ENCODE results near the gene DDIT3. TPM values are rescaled to one million over a fixed set of nuclear protein-coding genes. Genes with fewer than 3 reads are reported as not detected.

The DDIT3 gene
- total and polyA plus RNA-seq, 2 of the 8 experiments (the other 6 are each of a cell fraction or from before 2014, with no cell fraction given) = 4.9 to 5.7 TPM

GRCh38 chr12:57543581-57543980 is 23.3 kb upstream of the DDIT3 start:
- H2BK5ac ChIP-seq (ENCODE audit: low read depth, low read length) = no peak overlapping the region
- DNase-seq (ENCODE audit: low read depth in 1 of 2, low spot score in 2 of 2) = no peak
- H3K27me3 ChIP-seq (replicated peaks in 1 of 4; ENCODE audit: control insufficient read depth in 3 of 4, extremely low read depth in 1 of 4, insufficient read depth in 3 of 4, low read length in 3 of 4) = peaks cover 0 to 2% (median 2%) of the 10 kb centered on the region in 4 experiments; a peak in 2 of 7 replicates
- H3K9ac ChIP-seq (replicated peaks in 1 of 4; ENCODE audit: extremely low read depth in 1 of 4, low read depth in 3 of 4, low read length in 3 of 4) = peak overlapping the region in 1 of 4 experiments; percentile 24; a peak in 1 of 7 replicates
- no peak overlapping the region for H3K4me3 ChIP-seq (ENCODE audit: extremely low read depth in 1 of 4, insufficient read depth in 2 of 4, low read depth in 3 of 4, low read length in 4 of 4)
- H3K18ac ChIP-seq (ENCODE audit: extremely low read depth, low read length) = no peak overlapping the region
- no peak overlapping the region for H3K4ac ChIP-seq (replicated peaks; ENCODE audit: insufficient read length, low read depth, low read length)
- peaks cover 2 to 14% of the 10 kb centered on the region in 2 experiments for H4K20me1 ChIP-seq (replicated peaks in 1 of 2; ENCODE audit: control insufficient read depth in 1 of 2, insufficient read depth in 2 of 2, low read length in 2 of 2)
- no peak overlapping the region for H2BK20ac ChIP-seq (ENCODE audit: low read length)
- no peak overlapping the region for H2AK5ac ChIP-seq (ENCODE audit: low read depth, low read length)
- peaks cover 0 to 9% (median 5%) of the 10 kb centered on the region in 4 experiments; a peak in 6 of 8 replicates for H3K36me3 ChIP-seq (ENCODE audit: control insufficient read depth in 2 of 4, insufficient read depth in 4 of 4, low read length in 3 of 4)
- H3K4me1 ChIP-seq (replicated peaks in 1 of 4; ENCODE audit: control insufficient read depth in 3 of 4, insufficient read depth in 4 of 4, low read length in 3 of 4) = peaks cover 0 to 9% (median 4%) of the 10 kb centered on the region in 4 experiments; a peak in 4 of 7 replicates
- H2BK12ac ChIP-seq (ENCODE audit: low read depth, low read length) = no peak overlapping the region
- H3K23me2 ChIP-seq (ENCODE audit: low read depth, low read length) = peaks cover 6% of the 10 kb centered on the region
- no peak overlapping the region; the same call in 1 of the 2 replicates for H3K27ac ChIP-seq (ENCODE audit: low read depth, low read length)
- POLR2A ChIA-PET (ENCODE audit: partially characterized antibody) = interaction anchor here (1.0 to 6.6 kb wide), 3 partner anchors 12 to 25 kb away, joined by 6 to 65 read pairs (median 55); partner anchors contain the start of gene DDIT3
- no peak overlapping the region for H4K5ac ChIP-seq (ENCODE audit: insufficient read length, low read depth, low read length)
- no peak overlapping the region for H2BK120ac ChIP-seq (replicated peaks; ENCODE audit: low read depth, low read length)
- no peak for FAIRE-seq
- H2BK15ac ChIP-seq (ENCODE audit: low read length) = no peak overlapping the region
- no peak overlapping the region for H4K8ac ChIP-seq (ENCODE audit: extremely low read depth, insufficient read depth, low read length)
- H3K56ac ChIP-seq (replicated peaks; ENCODE audit: insufficient read length, low read depth, low read length) = no peak overlapping the region
- H3K4me2 ChIP-seq (ENCODE audit: insufficient read depth in 1 of 2, low read depth in 2 of 2, low read length in 2 of 2) = no peak overlapping the region
- no peak overlapping the region for H4K91ac ChIP-seq (replicated peaks; ENCODE audit: insufficient read length, low read length)
- no peak overlapping the region for H3K14ac ChIP-seq (ENCODE audit: insufficient read length)
- peaks cover 8% of the 10 kb centered on the region; the same call in 1 of the 2 replicates for H3K79me1 ChIP-seq (ENCODE audit: low read depth, low read length)
- 93% methylated on average over 2 of the region's 2 CpGs; no CpG with 5 or more reads in 1 of the 2 experiments for WGBS, 2 experiments (ENCODE audit: extremely low coverage in 1 of 2, insufficient coverage in 1 of 2, insufficient read length in 1 of 2, insufficient replicate concordance in 2 of 2, low coverage in 1 of 2, low lambda C conversion rate in 2 of 2, missing lambda C conversion rate in 1 of 2)
- no peak overlapping the region for H3K23ac ChIP-seq (ENCODE audit: insufficient read length)
- peaks cover 4 to 25% of the 10 kb centered on the region in 2 experiments; a peak in 3 of 4 replicates for H3K79me2 ChIP-seq (ENCODE audit: control insufficient read depth in 1 of 2, insufficient read depth in 2 of 2, low read length in 2 of 2)
- no peak overlapping the region for H2AFZ ChIP-seq (ENCODE audit: low read length)
- H3K9me3 ChIP-seq (ENCODE audit: insufficient read depth in 2 of 2, low read depth in 1 of 2, low read length in 1 of 2) = no peaks in the 10 kb centered on the region
- CTCF ChIA-PET (ENCODE audit: partially characterized antibody) = no interaction called here
- TF ChIP-seq GTF2F1 (IDR thresholded peaks at IDR 0.05; ENCODE audit: borderline replicate concordance, low read depth, low read length) (no peak), ASH2L (IDR thresholded peaks at IDR 0.05; ENCODE audit: low read length) (no peak), ZNF274 (IDR thresholded peaks at IDR 0.05; ENCODE audit: borderline replicate concordance, extremely low read depth, low read length) (no peak), MAFK (IDR thresholded peaks at IDR 0.05; ENCODE audit: low read depth, low read length) (no peak), CREB1 (IDR thresholded peaks at IDR 0.05) (no peak), SP1 (IDR thresholded peaks at IDR 0.05; ENCODE audit: low read depth, low read length) (no peak), SAP30 (IDR thresholded peaks at IDR 0.05; ENCODE audit: insufficient read depth, insufficient replicate concordance, low read length) (no peak), CHD2 (IDR thresholded peaks at IDR 0.05; ENCODE audit: low read length) (no peak), SRF (IDR thresholded peaks at IDR 0.05; ENCODE audit: low read depth, low read length) (no peak), SIRT6 (IDR thresholded peaks at IDR 0.05; ENCODE audit: low read length) (no peak), CBX8 (IDR thresholded peaks at IDR 0.05; ENCODE audit: borderline replicate concordance, low read depth, low read length) (no peak)
- TF ChIP-seq, protein P1, sequence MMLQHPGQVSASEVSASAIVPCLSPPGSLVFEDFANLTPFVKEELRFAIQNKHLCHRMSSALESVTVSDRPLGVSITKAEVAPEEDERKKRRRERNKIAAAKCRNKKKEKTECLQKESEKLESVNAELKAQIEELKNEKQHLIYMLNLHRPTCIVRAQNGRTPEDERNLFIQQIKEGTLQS (IDR thresholded peaks at IDR 0.05; ENCODE audit: insufficient read depth, low read depth, low read length) = no peak
- TF ChIP-seq, protein P2, sequence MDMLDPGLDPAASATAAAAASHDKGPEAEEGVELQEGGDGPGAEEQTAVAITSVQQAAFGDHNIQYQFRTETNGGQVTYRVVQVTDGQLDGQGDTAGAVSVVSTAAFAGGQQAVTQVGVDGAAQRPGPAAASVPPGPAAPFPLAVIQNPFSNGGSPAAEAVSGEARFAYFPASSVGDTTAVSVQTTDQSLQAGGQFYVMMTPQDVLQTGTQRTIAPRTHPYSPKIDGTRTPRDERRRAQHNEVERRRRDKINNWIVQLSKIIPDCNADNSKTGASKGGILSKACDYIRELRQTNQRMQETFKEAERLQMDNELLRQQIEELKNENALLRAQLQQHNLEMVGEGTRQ (IDR thresholded peaks at IDR 0.05; ENCODE audit: low read length) = no peak

All from H1 (cell line).